ENCODE results near the gene BHLHA9. TPM values are rescaled to one million over a fixed set of nuclear protein-coding genes. Genes with fewer than 3 reads are reported as not detected.

The BHLHA9 gene
- not detected in 5 replicates for total RNA-seq (2022; extraction: Qiagen RNA extraction)

DNA sequence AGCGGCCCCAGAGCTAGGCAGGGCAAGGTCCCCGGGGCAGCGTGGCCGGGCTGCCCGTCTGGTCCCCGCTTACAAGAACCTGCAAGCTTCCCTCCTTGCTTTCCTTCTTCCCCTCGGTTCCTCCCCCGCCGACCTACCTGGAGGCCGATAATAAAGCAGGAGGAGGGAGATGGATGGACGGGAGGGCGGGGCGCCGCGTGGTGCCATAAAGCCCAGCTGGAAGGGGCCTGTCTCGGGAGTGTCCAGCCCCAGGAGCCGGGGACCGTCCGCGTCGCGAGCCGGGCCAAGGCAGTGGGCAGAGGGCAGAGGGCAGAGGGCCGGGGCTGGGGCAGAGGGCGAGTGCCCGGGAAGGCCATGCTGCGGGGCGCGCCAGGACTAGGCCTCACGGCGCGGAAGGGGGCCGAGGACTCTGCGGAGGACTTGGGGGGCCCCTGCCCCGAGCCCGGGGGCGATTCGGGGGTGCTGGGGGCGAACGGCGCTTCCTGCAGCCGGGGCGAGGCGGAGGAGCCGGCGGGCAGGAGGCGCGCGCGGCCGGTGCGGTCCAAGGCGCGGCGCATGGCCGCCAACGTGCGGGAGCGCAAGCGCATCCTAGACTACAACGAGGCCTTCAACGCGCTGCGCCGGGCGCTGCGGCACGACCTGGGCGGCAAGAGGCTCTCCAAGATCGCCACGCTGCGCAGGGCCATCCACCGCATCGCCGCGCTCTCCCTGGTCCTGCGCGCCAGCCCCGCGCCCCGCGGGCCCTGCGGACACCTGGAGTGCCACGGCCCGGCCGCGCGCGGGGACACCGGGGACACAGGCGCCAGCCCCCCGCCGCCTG lies at the start of gene BHLHA9:
BHLHA9 (plus strand) TSS at position 235 of the 820 bp plus-strand sequence; CDS start at position 355, 120 bp downstream.

Other genes starting within 250 kb of the BHLHA9 start
- 111 to 154 TPM (median 128 TPM) in 5 replicates for gene ABR, start 90.5 kb upstream of the BHLHA9 start, total RNA-seq (2022; extraction: Qiagen RNA extraction)
- not detected in 5 replicates for gene TRARG1, start 9.2 kb downstream of the BHLHA9 start, total RNA-seq (2022; extraction: Qiagen RNA extraction)
- gene YWHAE, start 129.8 kb downstream of the BHLHA9 start, total RNA-seq (2022; extraction: Qiagen RNA extraction) = 541 to 1,166 TPM (median 607 TPM) in 5 replicates
- gene CRK, start 185.8 kb downstream of the BHLHA9 start, total RNA-seq (2022; extraction: Qiagen RNA extraction) = 81.2 to 111 TPM (median 88.6 TPM) in 5 replicates
- 123 to 137 TPM (median 134 TPM) in 5 replicates for gene MYO1C, start 222.2 kb downstream of the BHLHA9 start, total RNA-seq (2022; extraction: Qiagen RNA extraction)
- 24.1 to 26.5 TPM (median 25.8 TPM) in 5 replicates for gene INPP5K, start 246.2 kb downstream of the BHLHA9 start, total RNA-seq (2022; extraction: Qiagen RNA extraction)